GM12878 (cell line): Measurements from ENCODE around the gene ENOX1. TPM values are rescaled to one million over a fixed set of nuclear protein-coding genes. Genes with fewer than 3 reads are reported as not detected.

ENCODE experiments used
- CHD1 ChIP-seq: IDR thresholded peaks from 2 replicates; pipeline ENCODE4 v1.6.1; 2012; ENCODE audit warnings: low read depth, low read length, improper control_type of control experiment
- CREB1 ChIP-seq: IDR thresholded peaks from 2 replicates; pipeline ENCODE4 v1.6.1; 2012; ENCODE audit warnings: low read depth, mild to moderate bottlenecking, inconsistent platforms
- HDGF ChIP-seq: fragments of 450-650 bp; IDR thresholded peaks from 2 replicates; pipeline ENCODE4 v1.6.1; 2016; ENCODE audit warnings: antibody characterized with exemption
- MYB ChIP-seq: fragments of 150-350 bp; IDR thresholded peaks from 2 replicates; pipeline ENCODE4 v1.6.1; 2014; ENCODE audit warnings: mild to moderate bottlenecking, low read depth, low read length, borderline replicate concordance
- PBX3 ChIP-seq: IDR thresholded peaks from 2 replicates; pipeline ENCODE4 v1.6.1; 2011; ENCODE audit warnings: mild to moderate bottlenecking, low read depth, low read length, moderate library complexity; ENCODE audit not compliant: insufficient replicate concordance
- RELA ChIP-seq: fragments of 450-650 bp; IDR thresholded peaks from 2 replicates; pipeline ENCODE4 v1.8.0; 2014; ENCODE audit warnings: borderline replicate concordance; ENCODE audit not compliant: partially characterized antibody
- SKIL ChIP-seq: fragments of 450-650 bp; IDR thresholded peaks from 2 replicates; pipeline ENCODE4 v1.6.1; 2017; ENCODE audit warnings: mild to moderate bottlenecking, low read depth, inconsistent platforms; ENCODE audit not compliant: poor library complexity, severe bottlenecking
- SMAD5 ChIP-seq: IDR thresholded peaks from 2 replicates; pipeline ENCODE4 v1.6.1; 2016; ENCODE audit warnings: antibody characterized with exemption, low read depth
- ZBTB11 ChIP-seq: fragments of 450-650 bp; formaldehyde crosslinking; IDR thresholded peaks from 2 replicates; pipeline ENCODE4 v1.5.0; 2022; ENCODE audit warnings: mild to moderate bottlenecking, missing genetic modification characterization
- ZNF217 ChIP-seq: fragments of 450-650 bp; IDR thresholded peaks from 2 replicates; pipeline ENCODE4 v1.6.1; 2017; ENCODE audit warnings: antibody characterized with exemption, mild to moderate bottlenecking
- polyA plus RNA-seq, 11 experiments: library from polyadenylated mRNA; depleted of rRNA in 4 of 11; unstranded in 6 of 11; stranded (reverse) in 5 of 11; fragments of >200 nt; fragmentation: Nextera tagmentation in 4 of 11; fragmentation: Illumina TruSeq in 1 of 11; extraction: Ambion mirVana in 4 of 11; extraction: Trizol in 1 of 11; gene quantifications; 1 replicate in 1 of 11; 2 replicates in 10 of 11; pipeline versions ENCODE4 v1.2.1 to v1.2.3, GENCODE V29; 2011 to 2016; ENCODE audit warnings: inconsistent platforms in 2 of 11, missing spikeins in 2 of 11, low read depth in 1 of 11
- total RNA-seq, 4 experiments: library from RNA; depleted of rRNA in 3 of 4; stranded (reverse); fragments of >200 nt in 3 of 4; fragmentation: Illumina TruSeq in 1 of 4; extraction: Trizol in 1 of 4; gene quantifications; 2 replicates each; pipeline versions ENCODE4 v1.2.1 to v1.2.3, GENCODE V29; 2013 to 2021
- TF ChIP-seq, protein P1 (sequence below): fragments of 450-650 bp; IDR thresholded peaks from 2 replicates; pipeline ENCODE4 v1.6.1; 2018; ENCODE audit warnings: borderline replicate concordance, mild to moderate bottlenecking; ENCODE audit not compliant: partially characterized antibody

ENOX1 gene
- total and polyA plus RNA-seq, 10 of the 15 experiments (the other 5 are each of a cell fraction or from before 2014, with no cell fraction given), result 0.11 to 0.26 (median 0.15) TPM

DNA sequence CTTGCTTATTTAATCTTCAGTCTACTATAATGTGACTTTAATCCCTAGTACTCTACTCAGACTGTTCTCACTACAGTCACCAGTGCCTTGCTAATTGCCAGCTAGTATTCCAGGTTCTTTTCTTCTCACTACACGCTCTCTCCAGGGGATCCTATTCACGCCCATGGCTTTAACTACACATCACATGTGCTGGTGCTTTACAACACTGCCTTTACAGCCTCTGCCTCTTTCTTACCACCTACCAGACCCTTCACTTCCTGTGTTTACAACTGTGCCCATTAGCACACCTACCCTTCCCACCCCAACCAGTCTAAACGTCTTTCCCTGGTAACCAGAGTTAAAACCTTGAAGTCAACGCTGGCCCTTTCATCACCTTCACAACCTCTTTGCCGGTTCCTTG, 513.9 kb downstream of the ENOX1 start (continued):
- TF ChIP-seq SKIL (no peak), ZNF217 (no peak), HDGF (no peak), CREB1 (no peak), ZBTB11 (CRISPR knock-in tag) (no peak), PBX3 (no peak), RELA (no peak), SMAD5 (no peak), CHD1 (no peak), MYB (no peak)
- TF ChIP-seq, protein P1, sequence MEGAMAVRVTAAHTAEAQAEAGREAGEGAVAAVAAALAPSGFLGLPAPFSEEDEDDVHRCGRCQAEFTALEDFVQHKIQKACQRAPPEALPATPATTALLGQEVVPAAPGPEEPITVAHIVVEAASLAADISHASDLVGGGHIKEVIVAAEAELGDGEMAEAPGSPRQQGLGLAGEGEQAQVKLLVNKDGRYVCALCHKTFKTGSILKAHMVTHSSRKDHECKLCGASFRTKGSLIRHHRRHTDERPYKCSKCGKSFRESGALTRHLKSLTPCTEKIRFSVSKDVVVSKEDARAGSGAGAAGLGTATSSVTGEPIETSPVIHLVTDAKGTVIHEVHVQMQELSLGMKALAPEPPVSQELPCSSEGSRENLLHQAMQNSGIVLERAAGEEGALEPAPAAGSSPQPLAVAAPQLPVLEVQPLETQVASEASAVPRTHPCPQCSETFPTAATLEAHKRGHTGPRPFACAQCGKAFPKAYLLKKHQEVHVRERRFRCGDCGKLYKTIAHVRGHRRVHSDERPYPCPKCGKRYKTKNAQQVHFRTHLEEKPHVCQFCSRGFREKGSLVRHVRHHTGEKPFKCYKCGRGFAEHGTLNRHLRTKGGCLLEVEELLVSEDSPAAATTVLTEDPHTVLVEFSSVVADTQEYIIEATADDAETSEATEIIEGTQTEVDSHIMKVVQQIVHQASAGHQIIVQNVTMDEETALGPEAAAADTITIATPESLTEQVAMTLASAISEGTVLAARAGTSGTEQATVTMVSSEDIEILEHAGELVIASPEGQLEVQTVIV, result no peak
